Mesothelial cell of epicardium (in vitro differentiated cells): ENCODE data around the gene CBY3. TPM values are rescaled to one million over a fixed set of nuclear protein-coding genes. Genes with fewer than 3 reads are reported as not detected.

ENCODE experiments used
- total RNA-seq: library from RNA; stranded (reverse); gene quantifications from 3 replicates; pipeline ENCODE4 v1.2.1, GENCODE V29; 2021

CBY3 gene
- total RNA-seq, 1 donor from 2014 or later = not detected

Other genes with a start within 250 kb of the CBY3 start
- 46.3 to 55.9 TPM (median 51.5 TPM) in 3 replicates for gene RUFY1, start 130.5 kb downstream of the CBY3 start, total RNA-seq
- 1,105 to 1,117 TPM (median 1,115 TPM) in 3 replicates for gene HNRNPH1, start 57.4 kb downstream of the CBY3 start, total RNA-seq
- 487 to 514 TPM (median 500 TPM) in 3 replicates for gene CANX, start 17.9 kb upstream of the CBY3 start, total RNA-seq
- 47.6 to 50.6 TPM (median 49.6 TPM) in 3 replicates for gene MAML1, start 51.8 kb upstream of the CBY3 start, total RNA-seq
- gene LTC4S, start 113.0 kb upstream of the CBY3 start, total RNA-seq = 4.7 to 5.2 TPM (median 5.0 TPM) in 3 replicates
- gene MGAT4B, start 125.8 kb upstream of the CBY3 start, total RNA-seq = 131 to 133 TPM (median 131 TPM) in 3 replicates
- gene SQSTM1, start 139.9 kb upstream of the CBY3 start, total RNA-seq = 145 to 149 TPM (median 146 TPM) in 3 replicates
- gene MRNIP, start 177.8 kb upstream of the CBY3 start, total RNA-seq = 44.1 to 48.2 TPM (median 47.0 TPM) in 3 replicates
- gene TBC1D9B, start 226.9 kb upstream of the CBY3 start, total RNA-seq = 131 to 139 TPM (median 139 TPM) in 3 replicates